Stimulated activated CD4-positive, alpha-beta T cell treated with anti-CD3 and anti-CD28 coated beads, Interleukin-4, amount 100 ng/mL, for 1 hour (primary cell): Measurements from ENCODE around the gene CX3CR1.
A peak's percentile ranks its signal among the peaks of the same experiment; 100 is the strongest.
"Not testable (repeated sequence)": the region's sequence is repeated elsewhere in the genome, so short reads cannot be mapped to it uniquely, and the experiment has no call there.

Experiments used
- DNase-seq: peaks from one replicate; pipeline ENCODE4 v3.0.0-alpha.2; 2020

Gene CX3CR1

DNA sequence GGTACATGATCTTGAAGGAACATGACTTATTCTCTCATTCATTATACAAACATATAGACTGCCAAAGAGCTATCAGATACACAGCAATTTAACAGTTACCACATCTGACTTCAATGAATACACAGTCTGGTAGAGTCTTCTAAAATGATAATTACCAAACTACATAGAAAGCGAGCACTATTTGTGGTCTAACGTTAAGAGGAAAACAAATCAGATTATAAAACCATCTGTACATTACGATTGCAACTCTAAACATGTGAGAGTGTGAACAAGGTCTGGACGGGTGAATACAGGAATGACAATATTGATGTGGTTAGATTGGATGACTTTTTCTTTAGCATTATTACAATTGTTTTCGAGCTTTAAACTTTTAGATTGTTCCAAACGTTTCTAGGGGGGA lies 16.3 kb downstream of the CX3CR1 start:
- no peak for DNase-seq

DNA sequence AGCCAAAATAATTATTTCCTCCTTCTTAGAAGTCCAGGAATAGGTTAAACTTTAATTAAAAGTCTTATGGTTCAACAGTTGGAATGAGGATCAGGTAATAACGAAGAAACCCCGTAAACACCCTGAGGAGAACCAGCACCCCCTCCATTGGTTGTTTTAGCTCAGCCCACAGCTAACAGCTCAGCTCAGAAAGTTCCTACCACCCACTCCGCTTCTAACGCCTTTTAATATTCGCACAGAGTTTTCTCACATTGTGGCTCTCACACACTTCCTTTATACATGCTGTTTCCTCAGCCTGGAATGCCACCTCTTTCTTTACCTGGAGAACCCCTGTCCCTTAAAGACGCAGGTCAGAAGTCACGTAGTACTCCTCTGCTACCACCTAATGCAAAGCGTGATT lies 17.0 kb downstream of the CX3CR1 start:
- no peak for DNase-seq

DNA sequence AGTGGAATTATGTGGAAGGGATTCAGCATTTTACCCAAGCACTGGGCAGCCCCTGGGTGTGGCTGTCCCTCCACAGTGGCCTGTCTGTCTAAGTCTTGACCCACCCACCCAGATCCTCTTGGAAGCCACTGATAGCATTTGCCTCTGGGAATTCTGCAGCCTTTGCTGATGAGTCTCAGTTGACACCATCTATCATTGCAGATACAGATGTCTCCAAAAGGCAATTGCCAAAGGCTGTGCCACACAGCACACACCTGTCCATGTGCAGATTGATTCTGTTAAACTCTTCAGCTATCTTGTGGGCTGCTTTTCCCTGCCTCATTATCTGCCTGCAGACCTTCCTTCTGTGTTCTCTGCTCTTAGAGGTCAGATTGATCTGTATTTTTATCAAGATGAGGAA lies 18.1 kb downstream of the CX3CR1 start:
- DNase-seq, result no peak

DNA sequence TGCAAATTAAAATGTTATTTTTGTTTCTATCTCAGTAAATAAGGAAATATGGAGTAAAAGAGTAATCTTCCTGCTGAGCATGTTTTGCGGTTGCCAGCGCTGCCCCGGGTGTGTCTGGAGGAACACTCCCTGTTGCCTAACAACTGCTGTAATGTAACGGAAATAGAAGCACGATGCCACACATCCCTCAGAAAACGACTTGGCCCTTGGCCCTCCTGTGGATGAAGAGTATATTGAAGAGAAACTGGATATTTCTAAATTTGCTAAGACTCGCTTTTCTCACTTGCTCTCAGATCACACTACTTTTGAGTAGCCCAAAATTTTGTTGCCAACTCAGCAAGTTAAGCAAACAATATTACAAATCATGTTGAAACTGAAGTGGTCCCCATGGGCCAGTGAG lies 18.9 kb downstream of the CX3CR1 start:
- peak; percentile 20 for DNase-seq

DNA sequence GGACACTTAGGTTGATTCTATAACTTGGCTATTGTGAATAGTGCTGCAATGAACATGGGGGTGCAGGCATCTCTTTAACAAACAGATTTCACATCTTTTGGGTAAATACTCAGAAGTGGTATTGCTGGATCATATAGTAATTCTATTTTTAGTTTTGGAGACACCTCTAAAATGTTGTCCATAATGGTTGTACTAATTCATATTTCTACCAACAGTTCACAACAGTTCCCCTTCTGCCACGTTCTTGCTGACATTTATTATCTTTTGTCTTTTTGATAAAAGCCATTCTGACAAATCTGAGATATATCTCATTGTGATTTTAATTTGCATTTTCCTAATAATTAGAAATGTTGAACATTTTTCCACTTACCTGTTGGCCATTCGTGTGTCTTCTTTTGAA lies 19.5 kb downstream of the CX3CR1 start:
- no peak for DNase-seq

DNA sequence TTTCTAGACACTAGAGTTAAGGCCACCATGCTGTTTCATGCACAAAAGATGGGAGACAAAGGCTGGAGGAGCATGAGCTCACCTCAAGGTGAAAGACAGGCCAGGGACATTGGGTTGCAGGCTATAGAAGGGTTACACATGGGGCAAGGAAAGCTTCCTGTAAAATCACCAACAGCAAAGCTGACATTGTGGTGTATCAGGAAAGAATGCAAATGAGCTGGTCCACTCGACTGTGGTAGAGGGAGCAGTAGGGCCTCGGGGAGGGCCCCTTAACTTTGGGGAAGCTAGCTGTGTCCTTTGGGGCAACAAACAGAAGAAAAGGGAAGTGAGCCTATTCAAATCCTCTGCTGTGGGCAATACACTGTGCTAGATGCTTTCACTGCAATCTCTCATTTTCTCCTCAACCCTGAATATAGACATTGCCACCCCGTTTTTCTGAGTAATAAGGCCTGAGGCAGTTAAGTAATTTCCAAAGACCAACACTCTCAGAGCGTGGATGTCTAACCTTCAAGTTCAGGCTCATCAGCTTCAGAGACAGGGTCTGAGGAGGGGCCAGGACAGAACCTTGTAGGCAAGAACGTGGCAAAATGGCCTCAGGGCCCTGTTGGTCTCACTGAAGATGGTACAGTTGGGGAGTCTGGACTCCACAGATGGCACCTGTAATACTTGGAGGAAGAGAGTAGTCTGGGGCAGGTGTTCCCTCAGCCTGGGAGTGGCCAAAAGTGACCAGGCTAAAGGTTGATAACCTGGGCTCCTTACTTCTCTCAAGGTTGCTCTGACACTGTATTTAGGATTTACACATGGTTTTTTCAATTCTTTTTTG lies 24.1 kb downstream of the CX3CR1 start:
- no peak for DNase-seq

DNA sequence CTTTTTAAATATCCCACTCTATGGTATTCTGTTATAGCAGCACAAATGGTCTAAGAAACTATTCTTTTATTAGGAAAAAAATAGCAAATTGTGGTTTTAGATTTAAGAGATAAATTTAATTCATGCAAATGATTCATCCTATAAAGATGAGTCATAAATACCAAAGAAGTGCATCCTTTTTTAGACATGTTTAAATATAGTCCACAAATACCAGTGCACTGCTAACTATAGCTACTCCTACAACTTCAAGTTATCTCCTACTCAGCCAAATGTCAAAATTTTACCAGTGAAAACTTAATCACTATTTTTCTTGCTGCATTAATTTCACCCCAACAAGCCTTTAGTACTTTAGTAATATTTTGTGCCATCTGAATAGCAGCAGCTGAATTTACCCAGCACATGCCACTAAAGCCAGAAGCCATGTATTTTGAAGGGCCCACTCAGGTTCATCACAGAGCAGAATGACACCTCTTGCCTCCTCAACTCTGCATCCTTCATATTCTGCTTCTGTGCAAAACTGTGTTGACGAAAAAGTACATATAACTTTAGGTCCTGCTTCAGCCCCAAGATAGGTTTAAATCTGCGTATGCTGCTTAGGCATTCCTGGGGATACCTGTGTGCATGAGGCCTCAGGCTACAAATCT lies 24.9 kb downstream of the CX3CR1 start:
- DNase-seq, result no peak

DNA sequence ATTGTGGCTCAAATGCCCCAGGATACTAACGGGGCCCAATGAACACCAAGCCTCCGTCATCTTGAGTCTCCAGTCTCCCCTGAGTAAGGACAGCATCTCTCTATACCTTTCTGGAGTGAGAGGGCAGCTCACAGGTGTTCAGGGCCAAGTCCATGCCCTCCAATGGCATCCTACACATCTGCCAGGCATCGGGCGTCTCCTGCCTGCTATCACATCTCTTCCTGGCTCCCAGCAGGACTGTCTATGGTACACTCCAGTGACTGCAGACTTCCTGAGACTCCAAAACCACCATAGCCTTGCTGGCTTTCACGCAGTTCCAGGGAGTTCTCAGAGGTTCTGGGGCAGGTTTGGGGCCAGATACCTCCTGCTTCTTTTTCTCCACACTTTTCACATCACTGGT lies 28.3 kb downstream of the CX3CR1 start:
- no peak for DNase-seq

DNA sequence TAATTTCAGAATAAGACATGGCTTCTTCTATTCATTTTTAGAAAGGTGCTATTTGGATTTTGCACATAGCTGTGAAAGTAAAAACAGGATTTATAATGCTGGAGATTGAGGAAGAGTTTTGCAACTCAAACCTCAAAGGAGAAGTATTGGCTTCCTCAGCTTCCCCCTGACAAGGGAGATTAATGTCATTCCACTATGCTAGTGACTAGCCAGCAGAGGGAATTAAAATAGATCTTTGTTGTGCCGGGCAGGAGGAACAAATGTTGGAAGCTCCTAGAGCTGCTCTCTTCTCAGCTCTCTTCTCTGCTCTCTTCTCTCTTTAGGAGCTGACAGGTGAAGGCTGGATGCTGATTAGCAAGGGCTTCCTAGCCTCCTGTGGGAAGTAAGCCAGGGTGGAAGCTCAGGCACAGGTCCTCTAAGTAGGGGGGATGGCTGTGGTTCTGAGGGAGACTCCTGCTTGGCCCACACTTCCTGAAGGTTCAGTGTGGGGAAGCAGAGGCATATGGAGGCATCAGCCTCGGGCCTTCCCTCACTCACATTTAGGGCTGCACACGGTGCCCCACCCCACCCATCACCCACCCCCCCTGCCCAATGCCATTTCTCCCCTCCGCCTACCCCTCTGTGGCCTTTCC lies 29.6 kb downstream of the CX3CR1 start:
- DNase-seq, result no peak

DNA sequence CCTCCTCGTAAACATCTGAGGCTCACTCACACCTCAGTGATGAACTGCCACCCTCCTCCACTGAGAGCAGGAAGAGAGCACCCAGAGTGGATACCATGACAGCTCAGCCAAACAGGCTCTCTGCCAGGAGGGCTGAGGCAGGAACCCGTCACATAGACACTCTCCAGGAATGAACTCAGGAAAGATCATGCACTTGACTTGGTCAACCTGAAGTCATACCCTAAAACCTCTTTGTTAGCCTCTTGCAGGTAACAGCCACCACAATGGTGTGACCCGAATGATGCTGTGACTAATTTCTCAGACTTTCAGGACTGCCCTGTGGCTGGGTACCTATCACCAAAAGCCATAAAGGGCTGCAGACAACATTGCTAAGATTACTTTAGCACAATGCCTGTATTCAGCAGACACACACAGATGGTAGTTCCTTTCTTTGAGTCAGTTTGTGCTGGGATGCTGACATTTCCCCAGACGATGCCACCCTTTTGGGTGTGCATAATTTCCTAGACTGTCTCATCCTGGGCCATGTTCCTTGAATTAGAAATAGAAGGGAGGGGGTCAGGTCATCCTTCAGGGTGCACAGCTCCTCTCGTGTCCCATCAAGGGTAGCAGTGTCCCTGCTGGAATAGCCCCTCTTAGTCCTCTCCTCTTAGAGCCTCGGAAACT lies 30.3 kb downstream of the CX3CR1 start:
- DNase-seq, result no peak

DNA sequence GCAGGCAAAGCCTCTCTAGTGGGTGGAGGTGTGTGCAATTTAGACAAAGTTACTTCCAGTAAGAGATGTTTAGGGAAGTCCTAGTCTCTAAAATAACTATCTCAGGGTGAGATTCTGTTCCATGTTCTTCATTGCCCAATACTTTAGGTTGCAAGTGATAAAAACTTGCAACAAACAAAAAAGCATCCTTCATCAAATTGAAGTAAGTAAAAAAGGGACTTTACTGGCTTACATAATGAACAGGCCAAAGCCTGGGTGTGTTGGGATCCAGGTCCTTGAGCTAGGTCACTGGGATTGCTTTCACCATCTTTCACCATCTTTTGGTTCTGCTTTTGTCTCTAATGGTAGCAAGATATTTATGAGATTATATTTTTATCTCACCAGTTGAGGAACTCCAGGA lies 38.3 kb downstream of the CX3CR1 start:
- DNase-seq, result no peak

DNA sequence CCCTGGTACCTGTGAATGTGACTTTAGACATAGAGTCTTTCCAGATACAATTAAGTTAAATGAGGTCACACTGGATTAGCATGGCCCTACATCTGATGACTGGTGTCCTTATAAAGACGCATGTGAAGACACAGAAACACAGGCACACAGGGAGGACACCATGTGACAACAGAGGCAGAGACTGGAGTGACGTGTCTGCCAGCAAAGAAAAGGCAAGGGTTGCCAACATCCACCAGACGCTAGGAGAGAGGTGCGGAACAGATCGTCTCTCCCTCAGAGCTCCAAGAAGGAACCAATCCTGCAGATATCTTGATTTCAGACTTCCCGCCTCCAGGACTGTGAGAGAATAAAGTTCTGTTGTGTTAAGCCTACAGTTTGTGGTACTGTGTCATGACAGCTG lies 42.8 kb downstream of the CX3CR1 start:
- no peak for DNase-seq

DNA sequence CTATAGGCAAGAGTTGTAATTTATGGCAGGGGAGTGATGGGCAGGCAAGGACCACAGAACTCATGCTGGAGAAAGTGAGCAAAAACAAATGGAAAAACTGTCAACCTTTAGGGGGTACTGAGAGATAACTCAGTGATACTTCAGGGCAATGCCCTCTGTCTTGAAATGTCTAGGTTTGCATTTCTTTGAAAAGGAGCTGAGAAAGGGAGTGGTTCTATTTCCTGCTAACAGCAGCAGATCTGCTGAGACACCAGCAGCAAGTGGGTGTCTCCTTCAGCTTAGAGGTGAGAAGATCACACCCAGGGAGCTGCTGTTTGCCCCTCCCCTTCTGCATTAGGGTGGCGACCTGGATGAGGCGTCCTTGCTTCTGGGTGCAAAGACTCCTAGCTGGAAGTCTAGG lies 45.2 kb downstream of the CX3CR1 start:
- DNase-seq, result no peak

DNA sequence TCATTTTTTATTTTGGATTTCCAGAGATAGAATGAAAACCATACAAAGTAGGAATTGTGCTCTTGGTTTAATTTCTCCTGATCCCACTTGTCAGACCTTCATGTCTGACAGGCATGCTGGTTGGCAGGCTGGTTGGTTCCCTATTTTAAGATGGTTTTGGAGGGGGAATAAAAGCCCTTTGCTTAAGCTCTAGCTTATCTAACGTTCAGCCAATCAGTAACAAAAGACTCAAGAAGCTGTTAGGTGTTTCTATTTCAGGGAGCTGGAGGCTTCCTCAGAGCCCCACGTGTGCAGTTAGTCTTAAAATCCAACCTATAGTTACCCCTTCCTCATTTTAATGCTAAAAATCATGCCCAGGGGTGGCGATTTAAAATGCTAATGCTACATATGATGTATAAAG lies 47.0 kb downstream of the CX3CR1 start:
- DNase-seq, result no peak

DNA sequence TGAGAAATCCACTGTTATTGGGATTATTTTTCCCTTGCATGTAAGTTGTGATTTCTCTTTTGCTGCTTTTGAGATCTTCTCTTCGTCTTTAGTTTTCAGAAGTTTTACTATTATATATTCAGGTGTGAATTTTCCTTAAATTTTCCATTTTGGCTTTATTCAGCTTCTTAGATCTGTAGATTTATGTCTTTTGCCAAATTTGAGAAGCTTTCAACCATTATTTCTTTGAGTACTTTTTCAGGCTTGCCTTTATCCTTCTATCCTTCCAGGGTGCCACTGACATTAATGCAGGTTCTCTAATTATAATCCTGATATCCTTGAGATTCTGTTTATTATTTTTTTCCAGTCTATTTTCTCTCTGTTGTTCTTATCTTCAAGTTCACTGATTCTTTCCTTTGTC lies 49.4 kb downstream of the CX3CR1 start:
- no peak for DNase-seq

DNA sequence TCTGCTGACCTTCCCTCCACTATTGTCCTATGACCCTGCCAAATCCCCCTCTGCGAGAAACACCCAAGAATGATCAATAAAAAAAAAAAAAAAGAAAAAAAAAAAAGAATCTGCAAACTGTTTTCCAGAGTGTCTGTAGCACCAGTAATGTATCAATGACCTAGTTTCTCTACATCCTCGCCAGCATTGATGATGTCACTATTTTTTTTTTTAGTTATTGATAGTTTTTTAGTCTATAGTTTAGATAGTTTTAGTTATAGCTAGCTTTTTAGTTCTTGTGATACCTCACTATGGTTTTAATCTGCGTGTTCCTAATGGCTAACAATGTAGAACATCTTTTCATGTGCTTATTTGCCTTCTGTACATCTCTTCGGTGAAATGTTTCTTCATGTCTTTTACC lies 51.3 kb downstream of the CX3CR1 start:
- DNase-seq, result no peak

DNA sequence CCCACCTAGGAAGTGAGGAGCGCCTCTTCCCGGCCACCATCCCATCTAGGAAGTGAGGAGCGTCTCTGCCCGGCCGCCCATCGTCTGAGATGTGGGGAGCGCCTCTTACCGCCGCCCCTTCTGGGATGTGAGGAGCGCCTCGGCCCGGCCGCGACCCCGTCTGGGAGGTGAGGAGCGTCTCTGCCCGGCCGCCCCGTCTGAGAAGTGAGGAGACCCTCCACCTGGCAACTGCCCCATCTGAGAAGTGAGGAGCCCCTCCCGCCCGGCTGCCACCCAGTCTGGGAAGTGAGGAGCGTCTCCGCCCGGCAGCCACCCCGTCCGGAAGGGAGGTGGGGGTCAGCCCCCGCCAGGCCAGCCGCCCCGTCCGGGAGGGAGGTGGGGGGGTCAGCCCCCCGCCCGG lies 52.2 kb downstream of the CX3CR1 start:
- not testable (repeated sequence) for DNase-seq

DNA sequence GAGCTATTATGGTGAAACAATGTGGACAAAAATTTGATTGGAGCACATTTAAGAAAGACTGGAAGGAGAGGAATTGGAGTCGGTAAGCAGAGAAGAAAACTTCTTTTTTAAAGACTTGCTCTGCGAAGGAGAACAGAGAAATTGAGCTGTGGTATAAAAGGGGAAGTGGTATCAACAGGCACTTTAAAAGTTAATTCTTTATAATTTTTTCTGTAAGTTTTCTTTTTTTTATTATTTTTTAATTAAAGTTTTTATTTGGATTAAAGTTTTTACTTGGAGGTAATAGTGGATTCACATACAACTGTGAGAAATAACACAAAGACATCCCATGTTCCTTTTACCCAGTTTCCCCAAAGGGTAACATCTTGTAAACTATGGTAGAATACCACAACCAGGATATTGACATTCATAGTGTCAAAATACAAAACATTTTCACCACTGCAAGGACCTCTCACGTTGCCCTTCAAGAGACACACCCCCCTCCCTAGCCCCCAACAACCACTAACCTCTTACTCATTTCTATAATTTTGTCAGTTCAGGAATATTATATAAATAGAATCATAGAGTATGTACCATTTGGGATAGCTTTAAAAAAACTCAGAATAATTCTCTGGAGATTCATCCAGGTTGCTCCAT lies 53.6 kb downstream of the CX3CR1 start:
- DNase-seq, result no peak

DNA sequence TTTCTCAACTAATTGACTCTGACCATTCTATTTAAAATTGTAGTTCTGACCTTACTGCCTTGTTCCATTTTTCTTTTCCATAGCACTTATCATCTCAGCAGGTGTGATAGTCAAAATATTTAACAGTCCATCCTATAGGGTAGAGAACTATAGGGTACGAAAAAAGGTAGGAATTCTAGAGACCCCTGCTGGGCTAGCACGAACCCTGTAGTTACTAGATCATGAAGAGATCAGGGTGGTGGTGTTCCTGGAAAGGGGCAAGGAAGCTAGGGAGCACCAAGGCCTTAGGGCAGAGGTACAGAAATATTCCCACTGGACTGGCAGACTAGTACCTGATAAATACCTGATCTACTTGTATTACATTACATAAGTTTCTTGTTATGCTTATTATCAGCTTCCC lies 55.5 kb downstream of the CX3CR1 start:
- DNase-seq, result no peak

DNA sequence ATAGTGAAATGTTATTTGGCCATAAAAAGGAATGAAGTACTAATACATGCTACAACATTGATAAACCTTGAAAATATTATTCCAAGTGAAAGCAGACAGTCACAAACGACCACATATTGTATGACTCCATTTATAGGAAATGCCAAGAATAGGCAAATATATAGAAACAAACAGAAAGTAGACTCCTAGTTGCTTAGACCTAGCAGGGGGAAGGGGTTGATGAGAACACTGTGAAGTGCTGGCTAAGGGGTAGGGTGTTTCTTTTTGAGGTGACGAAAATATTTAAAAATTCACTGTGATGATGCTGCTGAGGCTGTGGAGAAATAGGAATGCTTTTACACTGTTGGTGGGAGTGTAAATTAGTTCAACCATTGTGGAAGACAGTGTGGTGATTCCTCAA lies 56.9 kb downstream of the CX3CR1 start:
- no peak for DNase-seq

DNA sequence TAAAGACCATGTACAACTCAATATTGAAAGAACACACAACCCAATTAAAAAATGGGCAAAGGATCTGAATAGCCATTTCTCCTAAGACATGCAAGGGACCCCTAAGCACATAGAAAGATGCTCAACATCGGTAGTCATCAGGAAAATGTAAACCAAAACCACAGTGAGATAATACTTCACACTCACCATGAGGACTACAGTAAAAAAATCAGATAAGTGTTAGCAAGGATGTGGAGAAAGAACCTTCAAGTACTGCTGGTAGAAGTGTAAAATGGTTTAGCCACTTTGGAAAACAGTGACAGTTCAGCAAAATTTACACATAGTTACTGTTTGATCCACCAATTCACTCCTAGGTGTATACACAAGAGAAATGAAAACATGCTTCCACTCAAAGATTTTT lies 57.4 kb downstream of the CX3CR1 start:
- no peak for DNase-seq

DNA sequence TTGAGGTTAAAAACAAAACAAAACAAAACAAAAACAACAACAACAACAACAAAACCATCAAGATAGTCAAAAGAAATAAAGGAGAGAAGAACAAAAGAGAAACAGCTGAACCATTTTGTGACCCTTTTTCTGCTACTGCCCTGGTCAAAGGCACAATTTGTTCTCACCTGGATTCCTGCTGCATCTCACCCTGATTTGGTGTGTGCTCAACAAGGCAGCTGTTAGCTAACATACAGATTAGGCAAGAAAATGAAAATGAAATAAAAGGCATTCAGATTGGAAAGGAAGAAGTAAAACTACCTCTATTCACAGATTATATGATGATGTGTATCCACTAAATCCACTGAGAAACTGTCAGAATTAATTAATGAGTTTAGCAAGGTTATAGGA lies 58.7 kb downstream of the CX3CR1 start:
- no peak for DNase-seq

DNA sequence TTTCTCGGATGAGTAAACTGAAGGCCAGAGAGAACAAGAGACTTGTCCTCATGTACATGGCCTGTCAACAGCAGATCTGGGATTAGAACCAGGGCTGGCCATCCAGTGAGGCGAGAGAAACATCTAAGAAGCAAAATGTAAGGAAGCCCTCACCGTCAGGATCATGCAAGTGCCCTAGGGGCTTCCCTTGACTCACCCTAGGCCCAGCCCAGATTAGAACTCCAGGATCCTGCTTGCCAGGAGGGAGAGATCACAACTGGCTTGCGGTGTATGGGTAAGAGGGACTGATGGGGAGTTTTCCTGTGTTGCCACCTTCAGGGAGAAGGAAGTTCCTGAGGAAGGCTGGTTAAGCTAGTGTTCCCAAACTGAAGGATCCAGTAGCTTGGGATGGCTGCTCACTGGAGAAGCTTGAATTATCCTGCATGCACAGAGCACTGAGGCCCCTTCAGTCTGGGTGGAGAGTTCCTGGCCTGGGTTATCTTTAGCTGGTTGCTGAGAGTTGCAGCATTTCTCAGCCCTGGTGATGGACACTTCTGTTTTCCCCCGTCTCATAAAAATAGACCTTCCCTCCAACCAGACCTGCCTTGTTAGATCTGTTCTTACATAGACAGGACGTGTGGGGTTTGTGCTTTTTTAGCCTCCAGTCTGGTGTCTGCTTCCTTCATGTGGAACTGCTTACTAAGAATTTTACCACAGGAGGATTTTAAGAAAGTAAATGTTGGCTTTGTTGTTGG lies 59.3 kb downstream of the CX3CR1 start:
- no peak for DNase-seq
